HAP-1 (cell line): ENCODE data around the gene TUBA1A.

Source experiments
- DNase-seq, 2 experiments: peaks; one replicate each; pipeline ENCODE4 v3.0.0-alpha.2; 2016 to 2020; ENCODE audit warnings: low spot score in 2 of 2
- H3K27me3 ChIP-seq: fragments of 250-450 bp; sonication (Bioruptor Pico); 2 replicates; pipeline ENCODE4 v1.5.1; 2020; ENCODE audit warnings: low read depth, mild to moderate bottlenecking, moderate library complexity
- H3K36me3 ChIP-seq: fragments of 250-450 bp; sonication (Bioruptor Pico); replicated peaks from 2 replicates; pipeline ENCODE4 v1.5.1; 2020; ENCODE audit warnings: mild to moderate bottlenecking
- H3K4me1 ChIP-seq: fragments of 250-450 bp; sonication (Bioruptor Pico); 2 replicates; pipeline ENCODE4 v1.5.1; 2020; ENCODE audit warnings: mild to moderate bottlenecking
- H3K4me3 ChIP-seq: fragments of 250-450 bp; sonication (Bioruptor Pico); 2 replicates; pipeline ENCODE4 v1.5.1; 2020; ENCODE audit warnings: mild to moderate bottlenecking, moderate library complexity
- H3K9me3 ChIP-seq: fragments of 250-450 bp; sonication (Bioruptor Pico); 2 replicates; pipeline ENCODE4 v1.5.1; 2020; ENCODE audit warnings: mild to moderate bottlenecking, moderate library complexity
- in situ Hi-C: fragments of 300-500 bp; cut with MboI; formaldehyde crosslinking; loops from 3 replicates; pipeline ENCODE4 v1.14.3; 2020; ENCODE audit warnings: low sequenced_read_pairs, inconsistent platforms, mixed read lengths

The TUBA1A gene

DNA sequence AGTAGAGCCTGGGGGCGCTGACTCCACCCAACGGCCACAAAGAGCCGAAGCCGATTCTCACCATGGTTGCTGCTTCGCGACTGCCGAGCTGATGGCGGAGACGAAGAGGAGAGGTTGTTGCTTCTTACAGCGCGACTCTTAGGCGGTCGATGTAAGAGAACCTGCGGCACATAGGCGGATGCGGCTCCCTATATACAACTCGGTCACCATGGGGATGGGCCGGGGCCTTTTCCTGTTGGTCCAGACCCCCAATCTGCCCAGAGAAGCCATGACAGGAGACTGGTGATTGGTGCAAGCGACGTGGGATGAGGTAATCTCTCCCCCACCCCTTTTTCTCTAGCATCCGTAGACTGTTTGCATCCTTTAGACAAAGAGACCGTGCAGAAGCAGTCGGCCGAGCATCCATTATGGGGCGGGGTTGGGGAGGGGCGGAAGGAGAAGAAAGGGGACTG lies at the start of gene TUBA1A:
Gene TUBA1A, minus strand, starts transcription at position 165 of the 452 bp plus-strand sequence. Its CDS starts 101 bp downstream, at position 64.
- no peaks in the 10 kb centered on the region for H3K9me3 ChIP-seq
- in situ Hi-C loops: no loop called here

DNA sequence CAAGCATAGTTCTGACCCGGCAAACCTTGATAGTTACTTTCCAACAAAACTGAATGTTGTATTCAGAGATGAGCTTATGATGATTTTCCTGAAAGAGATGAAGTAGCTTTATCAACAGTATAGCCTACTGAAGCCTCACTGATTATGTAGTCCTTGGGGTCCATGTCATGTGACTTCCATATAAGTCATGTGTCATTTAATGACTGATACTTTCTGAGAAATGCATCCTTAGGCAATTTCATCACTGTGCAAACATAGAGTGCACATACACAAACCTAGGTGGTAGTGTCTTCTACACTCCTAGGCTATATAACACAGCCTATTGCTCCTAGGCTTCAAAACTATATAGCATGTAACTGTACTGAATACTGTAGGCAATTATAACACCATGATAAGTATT lies 47.5 kb upstream of the TUBA1A start:
- Histone ChIP-seq H3K36me3 (no peaks in the 10 kb centered on the region), H3K4me3 (no peak overlapping the region)
- in situ Hi-C loops: loop anchor here (10.0 kb wide), 1 partner anchor 102 kb away; the partner anchor contains the start of gene TUBA1B

More for the DNA sequence above, at the start of gene TUBA1A:
- H3K4me1 ChIP-seq: peaks cover 23% of the 10 kb centered on the region
- peak; percentile 95 to 96 for DNase-seq
- H3K36me3 ChIP-seq: peaks cover 18% of the 10 kb centered on the region
- H3K4me3 ChIP-seq: peak within 1 kb of the TSS; percentile 88
- H3K27me3 ChIP-seq: no peaks in the 10 kb centered on the region

DNA sequence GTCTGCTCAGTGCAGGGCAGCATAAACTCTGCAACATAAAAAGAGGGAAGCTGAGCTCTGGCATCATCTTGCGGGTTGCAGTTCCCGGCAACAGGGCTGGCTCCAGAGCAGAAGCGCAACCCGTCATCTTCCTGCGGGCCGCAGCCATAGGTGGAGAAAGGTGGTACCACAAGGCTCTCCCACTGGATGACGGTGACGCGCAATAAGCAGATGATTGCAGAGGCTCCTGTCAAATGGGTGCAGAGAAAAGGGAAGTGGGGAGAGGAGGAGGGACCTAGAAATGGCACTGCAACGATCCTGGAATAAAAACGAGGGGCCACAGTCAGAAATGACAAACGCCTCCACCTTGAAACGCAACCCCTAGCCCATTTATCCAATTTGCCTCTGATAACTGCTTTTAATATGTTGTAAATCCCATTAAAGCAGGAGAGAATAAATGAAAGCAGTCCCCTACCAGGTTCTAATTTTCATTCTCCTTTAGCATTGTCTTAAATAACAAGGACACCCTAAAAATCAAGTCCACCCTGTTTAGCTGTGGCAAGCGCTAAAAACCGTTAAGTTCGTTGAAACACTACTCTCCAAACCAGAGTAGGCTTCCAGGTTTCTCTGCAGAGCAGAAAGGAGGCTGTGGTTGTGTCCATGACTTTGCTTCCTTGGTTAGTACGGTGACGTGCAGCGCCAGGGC lies 45.1 kb upstream of the TUBA1A start:
- in situ Hi-C loops: loop anchor here (10.0 kb wide), 1 partner anchor 99 kb away; the partner anchor contains the start of gene TUBA1B
- Histone ChIP-seq H3K36me3 (no peaks in the 10 kb centered on the region), H3K9me3 (no peaks in the 10 kb centered on the region), H3K4me1 (peaks cover 32% of the 10 kb centered on the region), H3K27me3 (no peaks in the 10 kb centered on the region), H3K4me3 (no peak overlapping the region)
- DNase-seq: peak in 1 of 2 experiments; percentile 33

More for the DNA sequence above, 47.5 kb upstream of the TUBA1A start:
- H3K27me3 ChIP-seq: no peaks in the 10 kb centered on the region
- peaks cover 30% of the 10 kb centered on the region for H3K4me1 ChIP-seq
- no peaks in the 10 kb centered on the region for H3K9me3 ChIP-seq
- DNase-seq: no peak

DNA sequence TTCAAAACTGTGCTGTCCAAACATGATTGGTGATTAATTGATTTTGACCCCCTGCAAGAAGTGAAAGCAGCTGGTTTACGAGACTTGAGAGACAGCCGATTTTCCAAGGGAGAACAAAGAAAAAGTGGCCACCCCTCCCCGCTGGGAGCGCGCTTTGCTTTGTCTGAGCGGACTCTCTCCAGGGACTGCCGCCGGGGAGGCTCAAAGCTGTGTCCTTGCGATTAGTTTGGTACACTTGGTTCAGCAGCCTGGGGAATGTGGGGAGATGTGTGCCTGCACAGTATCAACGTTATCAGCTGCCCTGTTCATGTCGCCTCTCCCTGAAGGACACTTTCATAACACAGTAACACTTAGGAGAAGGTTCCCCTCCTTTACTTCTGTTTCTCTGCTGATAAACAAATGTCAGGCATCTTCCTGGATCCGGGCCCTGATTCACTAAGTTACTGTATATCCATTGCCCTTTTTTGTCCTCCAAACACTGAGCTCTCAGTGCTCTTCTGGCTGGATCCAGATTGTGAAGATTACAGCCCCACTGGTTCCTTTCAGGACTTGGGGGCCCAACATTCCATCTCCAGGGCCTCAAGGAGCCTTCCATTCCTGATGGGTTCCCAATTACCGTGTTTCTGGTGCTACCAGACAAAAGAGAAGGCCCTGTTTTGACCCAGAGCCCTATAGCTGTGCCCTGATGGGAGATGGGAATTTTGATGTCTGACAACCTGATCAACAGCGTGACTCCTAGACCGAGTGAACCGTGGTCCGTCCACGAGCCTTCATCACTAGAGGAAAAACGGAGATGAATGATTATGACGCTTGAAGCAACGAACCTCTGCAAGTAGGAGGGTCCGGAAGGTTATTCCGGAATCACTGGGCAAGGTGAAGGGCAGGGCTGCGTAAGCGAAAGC lies 44.3 kb upstream of the TUBA1A start:
- Histone ChIP-seq H3K4me3 (no peak overlapping the region), H3K27me3 (no peaks in the 10 kb centered on the region), H3K36me3 (no peaks in the 10 kb centered on the region), H3K4me1 (peaks cover 37% of the 10 kb centered on the region), H3K9me3 (no peaks in the 10 kb centered on the region)
- in situ Hi-C loops: loop anchor here (10.0 kb wide), 1 partner anchor 98 kb away; the partner anchor contains the start of gene TUBA1B
- peak; percentile 96 to 97 for DNase-seq

DNA sequence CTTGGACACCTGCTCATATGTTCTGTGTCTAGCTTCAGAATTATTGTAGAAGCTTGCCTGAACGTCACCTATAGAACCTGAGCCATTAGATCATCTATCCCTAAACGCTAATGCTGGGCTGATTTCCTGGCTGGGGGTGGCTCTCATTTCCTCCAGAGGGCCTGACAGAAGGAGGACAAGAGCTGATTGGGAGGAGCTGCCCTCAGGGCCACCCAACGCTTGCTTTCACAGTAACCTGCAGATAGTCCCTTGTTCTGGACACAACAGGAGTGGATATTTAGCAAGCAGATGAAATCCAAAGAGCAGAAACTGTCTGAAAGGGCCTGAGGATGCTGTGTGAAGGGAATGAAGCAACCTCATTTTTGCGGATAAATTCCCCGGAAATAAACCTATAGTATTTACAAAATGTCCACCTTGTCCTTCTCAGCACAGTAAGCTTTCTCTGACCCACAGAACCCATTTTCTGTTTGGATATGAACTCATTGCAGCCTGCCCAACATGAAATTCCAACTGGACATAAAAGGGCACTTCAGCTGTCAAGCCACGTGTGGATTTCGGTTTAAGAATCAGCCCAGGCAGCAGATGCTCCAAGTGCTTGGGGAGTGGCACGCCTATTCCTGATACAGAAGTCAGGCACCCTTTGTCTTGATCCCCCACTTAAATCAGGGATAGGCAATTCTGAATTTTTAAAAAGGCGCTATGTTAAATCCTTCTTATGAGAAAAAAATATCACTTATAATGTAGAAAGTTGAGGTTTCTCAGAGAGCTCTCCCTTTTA lies 43.2 kb upstream of the TUBA1A start:
- no peak overlapping the region for H3K4me3 ChIP-seq
- in situ Hi-C loops: loop anchor here (10.0 kb wide), 1 partner anchor 97 kb away; the partner anchor contains the start of gene TUBA1B
- no peaks in the 10 kb centered on the region for H3K36me3 ChIP-seq
- H3K9me3 ChIP-seq: no peaks in the 10 kb centered on the region
- H3K27me3 ChIP-seq: no peaks in the 10 kb centered on the region
- DNase-seq: peak in 1 of 2 experiments; percentile 37
- H3K4me1 ChIP-seq: peaks cover 49% of the 10 kb centered on the region

DNA sequence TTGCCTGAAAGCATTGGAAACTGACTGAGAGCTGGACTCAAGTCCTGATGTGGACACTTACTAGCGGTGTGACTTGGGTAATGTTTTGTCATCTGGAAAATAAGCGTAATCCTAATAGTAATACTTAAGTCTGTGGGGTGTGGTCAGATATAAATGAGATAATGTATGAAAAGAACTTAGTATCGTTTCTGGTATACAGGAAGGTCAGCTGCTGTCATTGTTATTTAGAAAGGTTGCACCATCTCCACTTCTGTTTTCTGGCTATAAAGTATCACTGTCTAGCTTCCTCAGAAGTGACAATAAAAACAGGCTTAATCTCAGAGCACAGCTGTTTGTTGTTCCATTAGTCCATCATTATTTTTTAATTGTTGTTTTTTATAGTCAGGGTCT lies 41.9 kb upstream of the TUBA1A start:
- Histone ChIP-seq H3K36me3 (no peaks in the 10 kb centered on the region), H3K9me3 (no peaks in the 10 kb centered on the region), H3K27me3 (no peaks in the 10 kb centered on the region), H3K4me1 (peaks cover 50% of the 10 kb centered on the region), H3K4me3 (no peak overlapping the region)
- DNase-seq: no peak
- in situ Hi-C loops: loop anchor here (10.0 kb wide), 1 partner anchor 96 kb away; the partner anchor contains the start of gene TUBA1B

DNA sequence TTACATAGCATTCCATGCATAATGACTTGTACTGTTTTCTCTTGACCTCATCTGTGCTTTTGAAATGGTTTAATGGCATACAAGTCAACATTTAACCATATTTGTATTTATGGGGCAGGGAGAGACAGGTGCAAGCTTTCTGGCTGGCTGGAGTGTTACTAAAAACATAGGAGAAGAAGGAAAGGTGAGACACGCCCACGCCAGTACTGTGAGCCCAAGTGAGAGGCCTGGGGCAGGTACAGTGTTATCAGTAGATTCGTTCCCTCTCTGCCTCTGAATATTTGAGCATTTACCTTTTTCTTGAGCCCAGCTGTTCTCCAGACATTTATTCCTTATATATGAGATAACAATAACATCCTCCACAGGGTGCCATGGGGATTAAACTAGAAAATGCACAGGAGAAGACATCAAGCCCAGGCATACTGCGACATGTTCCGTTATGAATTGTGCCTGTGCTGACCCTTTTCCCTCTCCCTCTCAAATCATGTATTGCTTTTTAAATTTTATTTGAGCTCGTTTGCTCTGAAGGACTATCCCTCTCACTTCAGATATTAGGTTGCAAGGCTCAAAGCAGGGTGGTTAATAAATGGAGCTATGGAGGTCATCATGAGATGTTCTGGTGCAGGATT lies 41.4 kb upstream of the TUBA1A start:
- in situ Hi-C loops: loop anchor here (10.0 kb wide), 1 partner anchor 95 kb away; the partner anchor contains the start of gene TUBA1B
- H3K27me3 ChIP-seq: no peaks in the 10 kb centered on the region
- H3K4me1 ChIP-seq: peaks cover 50% of the 10 kb centered on the region
- no peaks in the 10 kb centered on the region for H3K9me3 ChIP-seq
- no peak for DNase-seq
- no peaks in the 10 kb centered on the region for H3K36me3 ChIP-seq
- no peak overlapping the region for H3K4me3 ChIP-seq

DNA sequence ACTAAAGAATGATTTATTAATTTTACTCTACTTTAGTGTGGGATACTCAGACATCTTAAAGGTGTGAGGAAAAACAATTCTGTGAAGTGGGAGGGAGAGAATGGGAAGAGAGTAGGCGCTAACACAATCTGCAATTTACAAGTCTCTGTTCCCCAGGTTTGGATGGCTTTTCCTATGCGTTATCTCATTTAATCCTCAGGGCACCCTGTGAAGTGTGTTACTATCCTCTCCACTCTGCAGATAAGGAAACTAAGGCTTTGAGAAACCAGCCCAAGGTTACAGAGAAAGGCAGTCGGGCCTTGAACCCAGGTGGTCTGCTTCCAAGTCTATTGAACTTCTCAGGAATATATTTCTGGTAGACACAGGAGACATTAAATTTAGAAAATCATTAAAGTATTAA lies 39.8 kb upstream of the TUBA1A start:
- H3K4me1 ChIP-seq: peaks cover 37% of the 10 kb centered on the region
- no peaks in the 10 kb centered on the region for H3K27me3 ChIP-seq
- no peaks in the 10 kb centered on the region for H3K36me3 ChIP-seq
- DNase-seq: no peak
- no peaks in the 10 kb centered on the region for H3K9me3 ChIP-seq
- in situ Hi-C loops: no loop called here
- no peak overlapping the region for H3K4me3 ChIP-seq

DNA sequence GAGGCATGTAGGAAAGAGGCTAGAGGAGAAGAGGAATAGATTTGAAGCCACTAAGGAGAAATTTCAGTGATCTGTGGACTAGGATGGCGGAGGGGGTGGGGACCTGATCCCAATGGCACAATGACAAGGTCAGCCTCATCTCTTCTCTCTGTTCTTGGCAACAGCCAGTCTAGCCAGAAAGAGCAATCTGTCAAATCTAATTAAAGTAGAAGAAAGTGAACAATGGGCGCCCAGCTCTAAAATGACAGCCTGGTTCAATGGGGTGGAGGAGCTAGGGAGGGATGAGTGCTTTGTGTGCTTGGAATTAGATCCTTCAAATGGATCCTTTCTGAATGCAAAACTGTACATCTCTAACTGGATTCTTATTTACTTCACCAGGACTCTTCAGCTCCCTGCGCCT lies 38.8 kb upstream of the TUBA1A start:
- peaks cover 27% of the 10 kb centered on the region for H3K4me1 ChIP-seq
- DNase-seq: peak; percentile 71 to 89
- no peaks in the 10 kb centered on the region for H3K36me3 ChIP-seq
- H3K4me3 ChIP-seq: no peak overlapping the region
- no peaks in the 10 kb centered on the region for H3K27me3 ChIP-seq
- in situ Hi-C loops: no loop called here
- H3K9me3 ChIP-seq: no peaks in the 10 kb centered on the region

DNA sequence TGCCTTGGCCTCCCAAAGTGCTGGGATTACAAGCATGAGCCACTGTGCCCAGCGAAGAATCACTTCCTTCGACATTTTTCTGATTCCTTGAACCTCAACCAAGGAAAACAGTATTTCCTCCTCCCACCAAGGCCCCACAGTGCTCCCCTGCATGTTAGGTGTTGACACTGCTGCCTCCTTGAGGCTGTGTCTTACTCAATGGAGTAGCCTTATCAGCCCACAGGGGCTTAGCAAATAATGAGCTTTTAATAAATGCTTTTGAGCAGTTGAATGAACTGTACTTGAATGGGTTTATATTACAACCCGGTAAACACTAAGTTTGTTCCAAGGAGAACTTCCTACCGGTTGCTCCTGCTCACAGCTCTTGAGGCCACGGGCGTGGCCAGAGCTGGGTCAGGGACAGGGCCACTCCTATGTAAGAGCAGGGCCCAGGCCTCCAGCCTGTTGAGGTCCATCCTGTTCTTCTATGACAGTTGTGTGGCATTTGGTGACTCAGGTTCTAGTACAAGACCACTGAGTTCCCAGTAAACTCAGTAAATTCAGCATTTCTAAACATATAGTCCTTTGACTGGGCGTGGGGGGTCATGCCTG lies 36.8 kb upstream of the TUBA1A start:
- DNase-seq: peak; percentile 18 to 19
- Histone ChIP-seq H3K4me3 (no peak overlapping the region), H3K27me3 (no peaks in the 10 kb centered on the region), H3K36me3 (no peaks in the 10 kb centered on the region), H3K9me3 (no peaks in the 10 kb centered on the region), H3K4me1 (peaks cover 18% of the 10 kb centered on the region)
- in situ Hi-C loops: no loop called here

DNA sequence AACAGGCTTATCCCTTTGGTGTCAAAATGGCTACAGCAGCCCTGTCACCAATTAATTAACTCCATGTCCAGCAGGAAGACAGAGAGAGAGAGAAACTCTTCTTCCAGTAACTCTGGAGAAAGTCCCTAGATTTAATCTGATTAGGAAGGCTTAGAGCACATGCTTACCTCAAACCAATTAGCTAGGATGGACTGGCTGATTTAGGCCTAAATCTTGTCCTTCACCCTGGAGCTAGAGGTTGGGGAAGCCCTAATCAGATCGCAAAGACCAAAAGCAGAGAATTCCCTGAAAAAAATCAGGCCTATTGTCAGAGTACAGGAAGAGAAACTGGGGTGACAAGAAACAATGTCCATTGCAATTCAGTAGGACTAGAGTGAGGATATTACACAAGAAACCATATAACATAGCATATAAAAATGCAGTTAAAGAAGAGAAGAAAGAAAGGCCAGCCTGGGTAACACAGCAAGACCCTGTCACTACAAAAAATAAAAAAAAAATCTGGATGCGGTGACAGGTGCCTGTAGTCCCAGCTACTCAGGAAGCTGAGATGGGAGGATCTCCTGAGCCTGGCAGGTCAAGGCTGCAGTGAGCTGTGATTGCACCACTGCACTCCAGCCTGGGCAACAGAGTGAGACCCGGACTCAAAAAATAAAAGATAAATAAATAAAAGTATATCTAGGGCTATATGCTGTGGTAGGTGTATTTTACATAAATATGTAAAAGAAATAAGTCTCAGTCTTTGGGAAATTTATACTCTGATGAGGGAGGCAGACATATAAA lies 34.9 kb upstream of the TUBA1A start:
- Histone ChIP-seq H3K4me3 (no peak overlapping the region), H3K9me3 (no peaks in the 10 kb centered on the region), H3K27me3 (no peaks in the 10 kb centered on the region), H3K36me3 (no peaks in the 10 kb centered on the region), H3K4me1 (peaks cover 18% of the 10 kb centered on the region)
- in situ Hi-C loops: no loop called here
- DNase-seq: peak in 1 of 2 experiments; percentile 2

DNA sequence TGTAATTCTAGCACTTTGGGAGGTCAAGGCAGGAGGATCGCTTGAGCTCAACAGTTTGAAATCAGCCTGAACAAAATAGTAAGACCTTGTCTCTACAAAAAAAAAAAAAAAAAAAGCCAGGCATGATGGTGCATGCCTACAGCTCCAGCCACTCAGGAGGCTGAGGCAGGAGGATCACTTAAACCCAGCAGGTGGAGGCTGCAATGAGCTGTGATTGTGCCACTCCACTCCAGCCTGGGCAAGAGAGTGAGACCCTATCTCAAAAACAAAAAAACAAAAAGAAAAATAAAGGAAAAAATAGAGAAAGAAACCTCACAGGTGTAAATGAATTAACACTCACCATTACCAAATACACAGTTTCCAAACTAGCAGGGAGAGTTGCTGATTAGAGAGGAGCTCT lies 34.2 kb upstream of the TUBA1A start:
- Histone ChIP-seq H3K36me3 (no peaks in the 10 kb centered on the region), H3K27me3 (no peaks in the 10 kb centered on the region), H3K4me1 (peaks cover 12% of the 10 kb centered on the region), H3K4me3 (no peak overlapping the region), H3K9me3 (no peaks in the 10 kb centered on the region)
- in situ Hi-C loops: no loop called here
- DNase-seq: peak in 1 of 2 experiments; percentile 1
